ENCODE measurements around the gene HEATR5A. TPM values are rescaled to one million over a fixed set of nuclear protein-coding genes. Genes with fewer than 3 reads are reported as not detected.
A peak's percentile ranks its signal among the peaks of the same experiment; 100 is the strongest.

Gene HEATR5A
- polyA plus RNA-seq, 2 of the 4 experiments (the other 2 are of a cell fraction), result 29.5 to 49.5 TPM

GRCh38 chr14:31430634-31431264 is 10.4 kb upstream of the HEATR5A start:
- no peaks in the 10 kb centered on the region for H3K9me3 ChIP-seq
- CTCF ChIA-PET, result no interaction called here
- FAIRE-seq, result peak; percentile 63
- no peak for TF ChIP-seq BHLHE40 (IDR thresholded peaks at IDR 0.05; ENCODE audit: low read depth, low read length)
- TF ChIP-seq NR3C1 (IDR thresholded peaks at IDR 0.05), result no peak
- no peak for TF ChIP-seq ZC3H11A (IDR thresholded peaks at IDR 0.05)
- TF ChIP-seq TFCP2L1 (CRISPR knock-in tag; IDR thresholded peaks at IDR 0.05), result no peak
- no peak for TF ChIP-seq PHF8 (IDR thresholded peaks at IDR 0.05; ENCODE audit: borderline replicate concordance, low read depth)
- no peak for TF ChIP-seq RAD21 (conservative IDR thresholded peaks at IDR 0.05 in 1 of 2, IDR thresholded peaks at IDR 0.05 in 1 of 2)
- no peak for TF ChIP-seq CTCF (IDR thresholded peaks at IDR 0.05)
- TF ChIP-seq SMC3 (IDR thresholded peaks at IDR 0.05), result no peak
- TF ChIP-seq MYC (IDR thresholded peaks at IDR 0.05; ENCODE audit: borderline replicate concordance, low read length), result no peak
- no peak for TF ChIP-seq ELK1 (IDR thresholded peaks at IDR 0.05; ENCODE audit: low read depth, low read length)
- no peak overlapping the region for H3K4me2 ChIP-seq
- WGBS (ENCODE audit: missing lambda C conversion rate), result 94% methylated on average over 11 of the region's 11 CpGs
- DNase-seq (ENCODE audit: low read depth in 1 of 2, low spot score in 1 of 2), result no peak
- H3K4me3 ChIP-seq, result no peak overlapping the region
- H3K27ac ChIP-seq, result no peak overlapping the region
- H3K4me1 ChIP-seq, result no peaks in the 10 kb centered on the region
- ATAC-seq, result no peak
- POLR2A ChIA-PET, result interaction anchor here (2.3 kb wide), 1 partner anchor 11 kb away, joined by 14 read pairs; the partner anchor contains the start of gene HEATR5A

- Histone ChIP-seq H3K4me3 (no peak overlapping the region), H3K4me2 (no peak overlapping the region), H3K9me3 (no peaks in the 10 kb centered on the region), H3K27ac (no peak overlapping the region), H3K4me1 (no peaks in the 10 kb centered on the region)
- ChIA-PET POLR2A (interaction anchor here (1.7 kb wide), 1 partner anchor 9 kb away, joined by 9 read pairs; the partner anchor contains the start of gene HEATR5A), CTCF (interaction anchor here (1.0 to 1.5 kb wide), 2 partner anchors 9 to 20 kb away, joined by 3 to 9 read pairs; partner anchors contain the start of gene HEATR5A)
- no peak for TF ChIP-seq E2F6 (IDR thresholded peaks at IDR 0.05; ENCODE audit: borderline replicate concordance, low read depth)
- no peak for ATAC-seq
- 91% methylated on average over 1 of the region's 1 CpG for WGBS (ENCODE audit: missing lambda C conversion rate)
- FAIRE-seq, result no peak
- DNase-seq (ENCODE audit: low read depth in 1 of 2, low spot score in 1 of 2), result no peak
Observed at GRCh38 chr14:31429791-31430190, 9.4 kb upstream of the HEATR5A start.

GRCh38 chr14:31428011-31428410 is 7.7 kb upstream of the HEATR5A start:
- no peak overlapping the region for H3K4me2 ChIP-seq
- WGBS (ENCODE audit: missing lambda C conversion rate), result 86% methylated on average over 1 of the region's 1 CpG
- TF ChIP-seq HDAC2 (IDR thresholded peaks at IDR 0.05) (no peak), ATOH8 (CRISPR knock-in tag; IDR thresholded peaks at IDR 0.05; ENCODE audit: low read depth) (no peak)
- DNase-seq (ENCODE audit: low read depth in 1 of 2, low spot score in 1 of 2) (no peak), FAIRE-seq (peak; percentile 13), ATAC-seq (no peak)
- H3K9me3 ChIP-seq, result no peaks in the 10 kb centered on the region
- no peaks in the 10 kb centered on the region for H3K4me1 ChIP-seq
- CTCF ChIA-PET, result interaction anchor here (1.5 to 3.0 kb wide), 2 partner anchors 8 to 22 kb away, joined by 9 to 10 read pairs; partner anchors contain the start of gene HEATR5A
- H3K4me3 ChIP-seq, result no peak overlapping the region
- H3K27ac ChIP-seq, result no peak overlapping the region
- POLR2A ChIA-PET, result interaction anchor here (1.7 kb wide), 1 partner anchor 8 kb away, joined by 9 read pairs; the partner anchor contains the start of gene HEATR5A

- ChIA-PET POLR2A (no interaction called here), CTCF (interaction anchor here (3.0 kb wide), 1 partner anchor 23 kb away, joined by 10 read pairs; no protein-coding TSS in a partner anchor)
- no peaks in the 10 kb centered on the region for H3K4me1 ChIP-seq
- TF ChIP-seq MAFK (IDR thresholded peaks at IDR 0.05; ENCODE audit: partially characterized antibody), result no peak
- no peak for TF ChIP-seq ZFP36 (IDR thresholded peaks at IDR 0.05; ENCODE audit: borderline replicate concordance, partially characterized antibody)
- TF ChIP-seq HMGXB4 (CRISPR knock-in tag; IDR thresholded peaks at IDR 0.05; ENCODE audit: borderline replicate concordance), result no peak
- TF ChIP-seq POLR2A (IDR thresholded peaks at IDR 0.05; ENCODE audit: low read length), result no peak
- TF ChIP-seq ZNF302 (CRISPR knock-in tag; IDR thresholded peaks at IDR 0.05), result no peak
- TF ChIP-seq NPAS2 (CRISPR knock-in tag; IDR thresholded peaks at IDR 0.05; ENCODE audit: borderline replicate concordance), result no peak
- TF ChIP-seq MAZ (IDR thresholded peaks at IDR 0.05; ENCODE audit: borderline replicate concordance, low read depth, low read length), result no peak
- no peak for TF ChIP-seq KDM1A (IDR thresholded peaks at IDR 0.05; ENCODE audit: low read depth)
- TF ChIP-seq SREBF2 (IDR thresholded peaks at IDR 0.05), result no peak
- TF ChIP-seq TP53 (CRISPR knock-in tag; IDR thresholded peaks at IDR 0.05), result no peak
- TF ChIP-seq RAD21 (conservative IDR thresholded peaks at IDR 0.05 in 1 of 2, IDR thresholded peaks at IDR 0.05 in 1 of 2), result no peak
- no peak for TF ChIP-seq MYC (IDR thresholded peaks at IDR 0.05; ENCODE audit: borderline replicate concordance, low read length)
- H3K4me3 ChIP-seq, result no peak overlapping the region
- ATAC-seq, result no peak
- no peak overlapping the region for H3K4me2 ChIP-seq
- WGBS (ENCODE audit: missing lambda C conversion rate), result 92% methylated on average over 2 of the region's 2 CpGs
- no peak for FAIRE-seq
- no peak overlapping the region for H3K27ac ChIP-seq
- no peak for DNase-seq (ENCODE audit: low read depth in 1 of 2, low spot score in 1 of 2)
- no peaks in the 10 kb centered on the region for H3K9me3 ChIP-seq
Observed at GRCh38 chr14:31426663-31427062, 6.3 kb upstream of the HEATR5A start.
